Spleen (tissue), 7 donors: ENCODE measurements around the gene GATD1.

Experiments
- POLR2A ChIP-seq, 3 donors: fragments of 450-650 bp; IDR thresholded peaks; one replicate each; pipeline ENCODE4 v1.5.1; 2017; ENCODE audit warnings: antibody characterized with exemption in 3 of 3, mild to moderate bottlenecking in 1 of 3
- POLR2AphosphoS5 ChIP-seq, 3 donors: sonication (generic); formaldehyde crosslinking; IDR thresholded peaks; one replicate each; pipeline ENCODE4 v1.5.1; 2017; ENCODE audit warnings: antibody characterized with exemption in 3 of 3
- TF ChIP-seq, protein P1 (sequence below), 11 experiments: fragments of 200-600 bp in 7 of 11; fragments of 450-650 bp in 4 of 11; sonication (generic) in 4 of 11; IDR thresholded peaks in 8 of 11; conservative IDR thresholded peaks in 3 of 11; 1 replicate in 7 of 11; 2 replicates in 4 of 11; pipeline versions ENCODE4 v1.4.0 to v1.8.0; 2016 to 2021; ENCODE audit warnings: antibody characterized with exemption in 11 of 11, inconsistent platforms in 4 of 11, mild to moderate bottlenecking in 1 of 11
- donor health status: DM: no; HTN: no; CAD: no; lungs with moderate emphysema.
- donor health status: DM: no; HTN: no; CAD: no.
- donor health status: DM: no; HTN: no; CAD: no.

DNA sequence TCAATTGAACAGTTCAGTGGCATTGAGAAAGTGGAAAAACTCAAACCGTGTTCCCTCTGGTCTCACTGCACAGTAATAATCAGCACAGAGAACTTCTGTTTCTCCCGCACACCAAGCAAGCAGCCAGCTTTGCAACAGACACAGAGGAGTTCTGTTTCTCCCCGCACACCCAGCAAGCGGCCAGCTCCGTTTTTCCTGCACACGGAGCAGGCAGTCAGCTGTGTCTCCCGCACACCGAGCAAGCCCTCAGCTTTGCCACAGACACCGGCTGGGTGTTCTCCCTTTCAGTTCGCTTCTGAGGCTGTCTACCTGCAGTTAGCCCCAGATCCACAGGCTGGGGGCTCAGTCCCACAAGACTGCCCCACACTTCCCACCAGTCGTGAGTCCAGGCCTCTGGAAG is 39.9 kb downstream of the GATD1 start:
- TF ChIP-seq, protein P1, sequence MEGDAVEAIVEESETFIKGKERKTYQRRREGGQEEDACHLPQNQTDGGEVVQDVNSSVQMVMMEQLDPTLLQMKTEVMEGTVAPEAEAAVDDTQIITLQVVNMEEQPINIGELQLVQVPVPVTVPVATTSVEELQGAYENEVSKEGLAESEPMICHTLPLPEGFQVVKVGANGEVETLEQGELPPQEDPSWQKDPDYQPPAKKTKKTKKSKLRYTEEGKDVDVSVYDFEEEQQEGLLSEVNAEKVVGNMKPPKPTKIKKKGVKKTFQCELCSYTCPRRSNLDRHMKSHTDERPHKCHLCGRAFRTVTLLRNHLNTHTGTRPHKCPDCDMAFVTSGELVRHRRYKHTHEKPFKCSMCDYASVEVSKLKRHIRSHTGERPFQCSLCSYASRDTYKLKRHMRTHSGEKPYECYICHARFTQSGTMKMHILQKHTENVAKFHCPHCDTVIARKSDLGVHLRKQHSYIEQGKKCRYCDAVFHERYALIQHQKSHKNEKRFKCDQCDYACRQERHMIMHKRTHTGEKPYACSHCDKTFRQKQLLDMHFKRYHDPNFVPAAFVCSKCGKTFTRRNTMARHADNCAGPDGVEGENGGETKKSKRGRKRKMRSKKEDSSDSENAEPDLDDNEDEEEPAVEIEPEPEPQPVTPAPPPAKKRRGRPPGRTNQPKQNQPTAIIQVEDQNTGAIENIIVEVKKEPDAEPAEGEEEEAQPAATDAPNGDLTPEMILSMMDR (IDR thresholded peaks at IDR 0.05 in 8 of 11, conservative IDR thresholded peaks at IDR 0.05 in 3 of 11): no peak
- TF ChIP-seq POLR2A (IDR thresholded peaks at IDR 0.05) (no peak), POLR2AphosphoS5 (IDR thresholded peaks at IDR 0.05) (no peak)
